ENCODE results near the gene OIT3. TPM values are rescaled to one million over a fixed set of nuclear protein-coding genes. Genes with fewer than 3 reads are reported as not detected.

OIT3 gene
- total and polyA plus RNA-seq, 2 donors (not counting 3 experiments of a cell fraction or from before 2014, with no cell fraction given): 0.15 TPM; not detected in 1

DNA sequence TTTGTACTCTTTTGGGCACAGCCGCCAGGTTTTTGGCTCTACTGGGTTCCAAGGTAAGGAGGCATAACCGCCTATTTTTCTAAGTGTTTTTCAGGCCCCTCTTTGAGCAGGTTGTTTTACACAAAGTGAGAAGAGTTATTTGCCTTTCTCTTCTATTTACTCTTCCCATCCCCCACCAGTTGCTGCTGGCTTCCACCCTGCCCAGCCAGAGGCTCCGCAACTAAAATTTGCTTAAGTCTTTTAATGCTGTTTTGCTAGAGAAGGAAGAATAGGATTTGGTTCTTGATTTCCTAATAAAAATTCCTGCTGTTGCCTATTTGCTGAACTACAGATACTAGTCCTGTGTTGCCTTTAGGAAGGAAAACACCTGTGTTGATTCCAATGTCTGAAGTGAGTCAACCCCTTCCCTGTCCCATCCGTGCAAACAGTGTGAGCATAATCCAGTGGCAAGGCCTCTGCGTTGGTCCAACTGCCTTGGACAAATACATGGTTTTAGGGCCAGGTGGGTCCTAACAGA is 59.2 kb downstream of the OIT3 start:
- ChIA-PET POLR2A (no interaction called here), CTCF (interaction anchor here (1.3 kb wide), 1 partner anchor 20 kb away, joined by 3 read pairs; no protein-coding TSS in a partner anchor)
- Histone ChIP-seq H4K20me1 (replicated peaks; ENCODE audit: control insufficient read depth, extremely low read depth, insufficient read depth, low read length) (no peaks in the 10 kb centered on the region), H3K27me3 (ENCODE audit: control insufficient read depth in 2 of 2, insufficient read depth in 2 of 2, low read length in 2 of 2) (no peaks in the 10 kb centered on the region), H3K79me2 (ENCODE audit: control insufficient read depth, insufficient read depth, low read length) (no peaks in the 10 kb centered on the region), H3K9me1 (replicated peaks; ENCODE audit: control insufficient read depth, extremely low read depth, insufficient read depth, low read length) (no peaks in the 10 kb centered on the region), H3K27ac (ENCODE audit: insufficient read depth, low read depth, low read length) (no peak overlapping the region), H2AFZ (ENCODE audit: low read depth, low read length) (no peak overlapping the region), H3K4me2 (ENCODE audit: insufficient read depth, low read length) (no peak overlapping the region), H3K9me3 (replicated peaks; ENCODE audit: control insufficient read depth, insufficient read depth, low read length) (no peaks in the 10 kb centered on the region), H3K4me1 (ENCODE audit: control insufficient read depth, extremely low read depth, insufficient read depth, low read length) (no peaks in the 10 kb centered on the region), H3K4me3 (replicated peaks in 1 of 3; ENCODE audit: insufficient read depth in 1 of 3, low read depth in 1 of 3, low read length in 3 of 3) (no peak overlapping the region), H3K9ac (replicated peaks; ENCODE audit: extremely low read depth, insufficient read depth, low read length) (no peak overlapping the region), H3K36me3 (ENCODE audit: control insufficient read depth in 2 of 2, extremely low read depth in 1 of 2, insufficient read depth in 2 of 2, low read length in 2 of 2) (no peaks in the 10 kb centered on the region)
- no peak for DNase-seq (ENCODE audit: low read depth, low spot score)
- intact Hi-C loops (cut with micrococcal nuclease): no loop called here
- TF ChIP-seq EZH2 (IDR thresholded peaks at IDR 0.05; ENCODE audit: borderline replicate concordance, low read depth, low read length, severe bottlenecking) (no peak), JUN (IDR thresholded peaks at IDR 0.05; ENCODE audit: borderline replicate concordance, insufficient read depth, insufficient read length, low read depth) (no peak), POLR2AphosphoS5 (IDR thresholded peaks at IDR 0.05; ENCODE audit: insufficient read depth, low read depth, low read length) (no peak), MAX (IDR thresholded peaks at IDR 0.05; ENCODE audit: insufficient read depth, insufficient read length) (no peak), MYC (IDR thresholded peaks at IDR 0.05; ENCODE audit: low read depth, low read length) (no peak), GATA2 (IDR thresholded peaks at IDR 0.05; ENCODE audit: insufficient read depth, insufficient read length, low read depth, low read length) (no peak), POLR2A (IDR thresholded peaks at IDR 0.05; ENCODE audit: low read depth, low read length) (no peak), FOS (IDR thresholded peaks at IDR 0.05; ENCODE audit: borderline replicate concordance, insufficient read depth, low read length) (no peak)
- TF ChIP-seq, protein P1, sequence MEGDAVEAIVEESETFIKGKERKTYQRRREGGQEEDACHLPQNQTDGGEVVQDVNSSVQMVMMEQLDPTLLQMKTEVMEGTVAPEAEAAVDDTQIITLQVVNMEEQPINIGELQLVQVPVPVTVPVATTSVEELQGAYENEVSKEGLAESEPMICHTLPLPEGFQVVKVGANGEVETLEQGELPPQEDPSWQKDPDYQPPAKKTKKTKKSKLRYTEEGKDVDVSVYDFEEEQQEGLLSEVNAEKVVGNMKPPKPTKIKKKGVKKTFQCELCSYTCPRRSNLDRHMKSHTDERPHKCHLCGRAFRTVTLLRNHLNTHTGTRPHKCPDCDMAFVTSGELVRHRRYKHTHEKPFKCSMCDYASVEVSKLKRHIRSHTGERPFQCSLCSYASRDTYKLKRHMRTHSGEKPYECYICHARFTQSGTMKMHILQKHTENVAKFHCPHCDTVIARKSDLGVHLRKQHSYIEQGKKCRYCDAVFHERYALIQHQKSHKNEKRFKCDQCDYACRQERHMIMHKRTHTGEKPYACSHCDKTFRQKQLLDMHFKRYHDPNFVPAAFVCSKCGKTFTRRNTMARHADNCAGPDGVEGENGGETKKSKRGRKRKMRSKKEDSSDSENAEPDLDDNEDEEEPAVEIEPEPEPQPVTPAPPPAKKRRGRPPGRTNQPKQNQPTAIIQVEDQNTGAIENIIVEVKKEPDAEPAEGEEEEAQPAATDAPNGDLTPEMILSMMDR (IDR thresholded peaks at IDR 0.05; ENCODE audit: extremely low read depth in 1 of 2, insufficient read depth in 1 of 2, low read depth in 1 of 2, low read length in 2 of 2): no peak
- FAIRE-seq: no peak
- no TSS peak for BruUV-seq (replicated peaks)
- dilution Hi-C loops (cut with MboI; ENCODE audit: extremely low pct_ligation_motif_present, low sequenced_read_pairs): no loop called here

Data from endothelial cell of umbilical vein (primary cell).